HG03060 (cell line): ENCODE results near the gene NDUFS2.

ENCODE experiments used
- ATAC-seq: cut with Tn5 transposase; IDR thresholded peaks from one replicate; pipeline ENCODE4 v1.9.1; 2021; ENCODE audit warnings: low read depth, moderate number of reproducible peaks; ENCODE audit not compliant: unreplicated experiment

The NDUFS2 gene

GRCh38 chr1:161201836-161202712 lies at the start of gene NDUFS2:
TSS of gene NDUFS2 (plus strand) at chr1:161202367. CDS start at chr1:161202386, 19 bp downstream.
- ATAC-seq = peak; percentile 85

- ATAC-seq = no peak
Measured at GRCh38 chr1:161153176-161153575, 49.0 kb upstream of the NDUFS2 start.

- ATAC-seq = peak; percentile 61
Measured at GRCh38 chr1:161153682-161154337, 48.4 kb upstream of the NDUFS2 start, which contains the start of gene UFC1. TSS of gene UFC1 (plus strand) at chr1:161153978. CDS start at chr1:161153998, 20 bp downstream.

DNA sequence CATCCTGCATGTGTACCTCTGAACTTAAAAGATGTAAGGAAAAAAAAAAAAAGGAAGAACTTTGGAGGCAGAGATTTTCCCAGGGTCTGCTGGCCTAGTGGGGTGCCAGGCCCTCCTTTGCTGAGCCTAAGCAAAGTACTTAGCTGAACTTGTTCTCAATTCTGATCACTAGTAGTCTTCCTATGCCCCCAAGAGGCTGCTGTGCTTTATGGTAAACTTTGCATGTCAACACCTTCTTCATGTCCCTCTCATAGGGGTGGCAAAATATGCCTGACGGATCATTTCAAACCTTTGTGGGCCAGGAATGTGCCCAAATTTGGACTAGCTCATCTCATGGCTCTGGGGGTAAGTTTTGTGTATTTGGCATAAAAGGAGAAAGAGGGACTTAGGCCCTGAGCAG lies 44.3 kb upstream of the NDUFS2 start:
- ATAC-seq = no peak

- ATAC-seq = no peak
Measured at GRCh38 chr1:161158316-161159010, 43.7 kb upstream of the NDUFS2 start.

GRCh38 chr1:161159087-161159912 lies 42.9 kb upstream of the NDUFS2 start, which contains the start of gene USP21:
TSS of gene USP21 (plus strand) at chr1:161159500. CDS start at chr1:161160641, 1,141 bp downstream.
- peak; percentile 82 for ATAC-seq

DNA sequence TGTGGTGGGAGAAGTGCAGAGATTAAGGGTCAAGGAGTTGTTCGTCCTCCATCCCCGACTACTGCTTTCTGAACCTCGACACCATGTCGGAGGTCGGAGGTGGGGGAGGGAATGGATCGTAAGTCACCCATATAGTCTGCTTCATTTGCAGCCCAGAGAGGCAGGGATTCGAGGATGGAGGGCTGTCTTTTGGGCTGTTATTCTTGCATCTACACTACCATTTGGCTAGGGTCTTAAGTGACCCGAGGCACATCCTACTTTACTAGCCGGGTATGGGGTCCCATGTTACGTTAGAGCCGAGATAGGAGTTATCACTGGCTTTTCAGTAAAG lies 42.3 kb upstream of the NDUFS2 start:
- ATAC-seq = no peak

DNA sequence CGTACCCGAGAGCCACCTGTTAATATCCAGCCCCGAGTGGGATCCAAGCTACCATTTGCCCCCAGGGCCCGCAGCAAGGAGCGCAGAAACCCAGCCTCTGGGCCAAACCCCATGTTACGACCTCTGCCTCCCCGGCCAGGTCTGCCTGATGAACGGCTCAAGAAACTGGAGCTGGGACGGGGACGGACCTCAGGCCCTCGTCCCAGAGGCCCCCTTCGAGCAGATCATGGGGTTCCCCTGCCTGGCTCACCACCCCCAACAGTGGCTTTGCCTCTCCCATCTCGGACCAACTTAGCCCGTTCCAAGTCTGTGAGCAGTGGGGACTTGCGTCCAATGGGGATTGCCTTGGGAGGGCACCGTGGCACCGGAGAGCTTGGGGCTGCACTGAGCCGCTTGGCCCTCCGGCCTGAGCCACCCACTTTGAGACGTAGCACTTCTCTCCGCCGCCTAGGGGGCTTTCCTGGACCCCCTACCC lies 41.5 kb upstream of the NDUFS2 start:
- no peak for ATAC-seq

- no peak for ATAC-seq
Measured at GRCh38 chr1:161161652-161162051, 40.5 kb upstream of the NDUFS2 start.

GRCh38 chr1:161162052-161162451 lies 40.1 kb upstream of the NDUFS2 start:
- ATAC-seq = no peak

- no peak for ATAC-seq
Measured at GRCh38 chr1:161162806-161163205, 39.4 kb upstream of the NDUFS2 start.

DNA sequence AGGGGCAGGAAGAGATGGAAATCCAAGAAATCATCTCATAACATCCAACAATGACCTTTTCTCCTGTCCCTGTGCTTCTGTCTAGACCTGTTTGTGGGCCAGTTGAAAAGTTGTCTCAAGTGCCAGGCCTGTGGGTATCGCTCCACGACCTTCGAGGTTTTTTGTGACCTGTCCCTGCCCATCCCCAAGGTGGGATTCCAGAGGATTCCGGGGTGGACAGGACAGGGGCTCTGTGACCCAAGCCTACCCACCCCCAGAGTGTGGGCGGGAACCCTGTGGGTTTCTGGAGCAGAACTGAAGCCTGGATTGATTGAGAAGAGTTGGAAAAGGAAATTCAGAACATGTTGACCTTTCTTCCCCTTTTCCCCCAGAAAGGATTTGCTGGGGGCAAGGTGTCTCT lies 38.4 kb upstream of the NDUFS2 start:
- no peak for ATAC-seq

DNA sequence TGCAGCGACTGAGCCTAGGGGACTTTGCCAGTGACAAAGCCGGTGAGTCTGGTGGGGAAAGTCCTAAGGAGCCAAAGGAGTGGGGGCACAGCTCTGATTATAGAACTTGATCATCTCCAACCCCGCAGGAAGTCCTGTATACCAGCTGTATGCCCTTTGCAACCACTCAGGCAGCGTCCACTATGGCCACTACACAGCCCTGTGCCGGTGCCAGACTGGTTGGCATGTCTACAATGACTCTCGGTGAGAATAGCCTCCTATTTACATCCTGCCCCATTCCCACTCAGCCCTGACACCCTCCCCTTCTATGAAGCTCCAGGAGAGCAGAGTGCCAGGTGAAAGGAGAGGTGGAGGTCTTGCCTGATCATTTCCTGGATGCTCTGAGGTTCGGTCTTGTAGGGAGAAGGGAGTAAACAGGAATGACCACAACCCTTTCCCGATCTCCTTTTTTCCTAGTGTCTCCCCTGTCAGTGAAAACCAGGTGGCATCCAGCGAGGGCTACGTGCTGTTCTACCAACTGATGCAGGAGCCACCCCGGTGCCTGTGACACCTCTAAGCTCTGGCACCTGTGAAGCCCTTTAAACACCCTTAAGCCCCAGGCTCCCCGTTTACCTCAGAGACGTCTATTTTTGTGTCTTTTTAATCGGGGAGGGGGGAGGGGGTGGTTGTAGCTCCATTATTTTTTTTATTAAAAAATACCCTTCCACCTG lies 37.1 kb upstream of the NDUFS2 start:
- ATAC-seq = no peak

GRCh38 chr1:161165742-161166668 lies 36.2 kb upstream of the NDUFS2 start, which contains the start of gene PPOX:
TSS of gene PPOX (plus strand) at chr1:161166426. CDS start at chr1:161166848, 422 bp downstream.
- ATAC-seq = peak; percentile 97

DNA sequence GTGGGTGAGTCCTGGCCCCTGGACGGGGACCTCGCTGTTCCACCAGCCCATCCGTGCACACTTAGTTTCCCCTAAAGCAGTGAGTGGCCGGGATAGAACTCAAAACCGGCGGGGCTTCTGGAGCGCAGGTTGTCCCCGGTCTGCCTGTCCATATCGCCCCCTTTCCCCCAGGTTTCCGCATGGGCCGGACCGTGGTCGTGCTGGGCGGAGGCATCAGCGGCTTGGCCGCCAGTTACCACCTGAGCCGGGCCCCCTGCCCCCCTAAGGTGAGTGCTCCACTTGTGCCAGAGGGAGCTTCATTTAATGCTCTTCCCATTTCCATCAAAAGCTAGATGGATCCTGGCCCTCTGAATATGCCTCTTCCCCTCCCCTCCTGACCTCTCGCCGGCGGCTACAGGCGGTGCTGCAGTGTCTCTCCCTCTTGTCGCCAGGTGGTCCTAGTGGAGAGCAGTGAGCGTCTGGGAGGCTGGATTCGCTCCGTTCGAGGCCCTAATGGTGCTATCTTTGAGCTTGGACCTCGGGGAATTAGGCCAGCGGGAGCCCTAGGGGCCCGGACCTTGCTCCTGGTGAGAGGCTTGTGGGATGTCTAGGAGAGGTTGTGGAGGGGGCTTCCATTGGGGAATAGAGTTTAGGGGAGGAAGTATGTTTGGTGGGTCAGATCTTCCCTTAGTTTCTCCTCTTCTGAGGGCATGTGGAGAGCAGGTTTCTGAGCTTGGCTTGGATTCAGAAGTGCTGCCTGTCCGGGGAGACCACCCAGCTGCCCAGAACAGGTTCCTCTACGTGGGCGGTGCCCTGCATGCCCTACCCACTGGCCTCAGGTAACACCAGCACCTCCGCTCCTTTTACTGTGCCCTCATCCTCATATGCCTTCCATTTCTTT lies 35.3 kb upstream of the NDUFS2 start:
- ATAC-seq = no peak

DNA sequence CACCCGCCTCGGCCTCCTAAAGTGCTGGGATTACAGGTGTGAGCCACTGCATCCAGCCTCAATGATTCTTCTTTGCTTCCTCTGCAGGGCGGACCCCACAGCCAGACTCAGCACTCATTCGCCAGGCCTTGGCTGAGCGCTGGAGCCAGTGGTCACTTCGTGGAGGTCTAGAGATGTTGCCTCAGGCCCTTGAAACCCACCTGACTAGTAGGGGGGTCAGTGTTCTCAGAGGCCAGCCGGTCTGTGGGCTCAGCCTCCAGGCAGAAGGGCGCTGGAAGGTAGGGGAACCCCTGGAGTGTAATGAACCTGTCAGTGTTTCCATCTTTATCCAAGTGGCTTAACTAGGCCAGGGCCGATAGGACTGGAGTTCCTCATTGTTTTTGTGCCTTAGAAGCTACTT lies 33.3 kb upstream of the NDUFS2 start:
- no peak for ATAC-seq

DNA sequence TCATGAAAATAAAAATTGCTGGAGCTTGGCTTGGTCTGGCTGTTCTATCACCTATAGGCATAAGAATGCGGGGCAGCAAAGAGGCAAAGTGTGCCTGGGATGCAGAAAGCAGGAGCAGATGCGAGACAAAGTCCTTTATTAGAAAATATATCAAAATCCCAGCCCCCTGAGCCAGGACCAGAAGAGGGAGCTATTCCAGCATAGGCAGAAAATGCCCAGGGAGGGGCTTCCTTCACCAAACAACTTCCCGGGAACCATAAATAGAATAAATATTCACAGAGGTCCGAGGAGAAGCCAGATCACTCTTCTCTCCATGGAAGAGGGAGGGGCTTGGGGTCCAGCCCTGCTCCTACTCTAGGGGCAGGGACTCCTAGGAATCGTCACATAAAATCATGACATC lies 31.0 kb upstream of the NDUFS2 start:
- ATAC-seq = no peak
